ENCODE measurements around the gene LARP6.

LARP6 gene

DNA sequence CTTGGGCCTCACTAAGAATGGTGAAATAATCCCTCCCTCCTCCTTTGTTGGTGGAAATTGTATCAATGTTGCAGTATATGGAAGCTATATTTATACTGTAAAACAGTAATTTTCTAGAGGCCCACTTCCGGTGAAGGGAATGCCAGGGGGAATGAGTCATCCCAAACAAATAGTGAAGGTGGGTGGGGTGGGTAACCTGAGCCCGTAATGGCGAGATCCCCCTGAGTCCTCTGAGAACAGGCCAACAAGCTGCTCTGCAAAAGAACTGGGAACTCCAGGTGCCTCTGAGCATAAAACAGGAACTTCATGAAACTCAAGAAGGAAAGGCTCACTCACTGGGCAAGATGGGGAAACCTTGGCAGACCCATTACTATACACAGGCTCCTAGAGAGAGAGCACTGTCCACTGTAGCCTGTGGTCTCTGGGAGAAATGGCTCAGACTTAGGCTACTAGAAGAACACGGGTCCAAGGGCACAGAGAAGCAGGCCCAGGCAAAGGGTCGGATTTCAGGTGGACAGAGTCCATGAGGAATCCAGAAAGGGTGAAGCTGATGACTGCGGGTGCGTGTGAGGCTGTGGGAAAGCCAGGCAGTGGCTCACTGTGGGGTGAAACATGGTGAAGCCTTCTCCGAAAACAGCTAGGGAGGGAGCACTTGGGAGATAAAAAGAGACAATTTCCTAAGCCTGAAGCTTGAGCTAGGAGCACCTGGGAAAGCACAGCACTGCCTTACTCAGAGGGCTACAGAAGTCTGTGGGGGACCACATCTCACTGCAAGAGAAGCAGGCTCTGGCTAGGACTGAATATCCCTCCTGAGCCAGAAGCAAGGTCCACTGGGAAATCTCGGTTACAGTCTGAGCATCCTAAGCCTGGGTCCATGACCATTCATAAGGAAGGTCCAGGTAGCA lies 19.8 kb downstream of the LARP6 start:
- TF ChIP-seq TOX (CRISPR knock-in tag; IDR thresholded peaks at IDR 0.05; ENCODE audit: borderline replicate concordance) (no peak), ZFP3 (CRISPR knock-in tag; IDR thresholded peaks at IDR 0.05) (no peak), ZNF70 (CRISPR knock-in tag; IDR thresholded peaks at IDR 0.05) (no peak), BACH2 (CRISPR knock-in tag; IDR thresholded peaks at IDR 0.05; ENCODE audit: borderline replicate concordance) (no peak), ZC3H10 (CRISPR knock-in tag; IDR thresholded peaks at IDR 0.05) (no peak)
- ATAC-seq: peak; percentile 86

DNA sequence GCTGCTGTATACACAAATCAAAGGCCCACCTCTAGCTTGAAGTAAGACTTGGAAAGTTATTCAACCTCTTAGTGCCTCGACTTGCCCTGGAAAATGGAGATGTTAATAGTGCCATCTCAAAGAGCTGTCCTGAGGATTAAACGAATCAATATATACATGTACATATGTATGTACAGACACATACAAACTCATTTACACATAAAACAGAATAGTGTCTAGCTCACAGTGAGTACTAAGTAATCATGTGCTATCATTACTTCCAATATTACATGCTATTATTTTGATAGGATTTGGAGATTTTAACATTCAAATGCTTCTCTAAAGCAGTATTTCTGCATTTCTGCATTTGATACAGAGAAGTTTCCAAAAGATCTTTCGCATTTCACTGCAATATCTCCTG lies 20.5 kb downstream of the LARP6 start:
- TF ChIP-seq CSDC2 (CRISPR knock-in tag; IDR thresholded peaks at IDR 0.05) (no peak), PPARA (CRISPR knock-in tag; IDR thresholded peaks at IDR 0.05; ENCODE audit: borderline replicate concordance) (no peak), ISL1 (CRISPR knock-in tag; IDR thresholded peaks at IDR 0.05) (no peak), ZNF8 (CRISPR knock-in tag; IDR thresholded peaks at IDR 0.05) (no peak), OSR1 (CRISPR knock-in tag; IDR thresholded peaks at IDR 0.05) (no peak), ZFP30 (CRISPR knock-in tag; IDR thresholded peaks at IDR 0.05) (no peak), ZNF70 (CRISPR knock-in tag; IDR thresholded peaks at IDR 0.05) (no peak), RARB (CRISPR knock-in tag; IDR thresholded peaks at IDR 0.05) (no peak), TOX (CRISPR knock-in tag; IDR thresholded peaks at IDR 0.05; ENCODE audit: borderline replicate concordance) (no peak), ZNF565 (CRISPR knock-in tag; conservative IDR thresholded peaks at IDR 0.05; ENCODE audit: low read depth) (no peak), ZFP3 (CRISPR knock-in tag; IDR thresholded peaks at IDR 0.05) (no peak), ZC3H10 (CRISPR knock-in tag; IDR thresholded peaks at IDR 0.05) (no peak), ESRRG (CRISPR knock-in tag; IDR thresholded peaks at IDR 0.05) (no peak), GLIS3 (CRISPR knock-in tag; IDR thresholded peaks at IDR 0.05) (no peak), TCF4 (CRISPR knock-in tag; IDR thresholded peaks at IDR 0.05; ENCODE audit: borderline replicate concordance) (no peak), BACH2 (CRISPR knock-in tag; IDR thresholded peaks at IDR 0.05; ENCODE audit: borderline replicate concordance) (no peak)
- TF ChIP-seq, protein P1, sequence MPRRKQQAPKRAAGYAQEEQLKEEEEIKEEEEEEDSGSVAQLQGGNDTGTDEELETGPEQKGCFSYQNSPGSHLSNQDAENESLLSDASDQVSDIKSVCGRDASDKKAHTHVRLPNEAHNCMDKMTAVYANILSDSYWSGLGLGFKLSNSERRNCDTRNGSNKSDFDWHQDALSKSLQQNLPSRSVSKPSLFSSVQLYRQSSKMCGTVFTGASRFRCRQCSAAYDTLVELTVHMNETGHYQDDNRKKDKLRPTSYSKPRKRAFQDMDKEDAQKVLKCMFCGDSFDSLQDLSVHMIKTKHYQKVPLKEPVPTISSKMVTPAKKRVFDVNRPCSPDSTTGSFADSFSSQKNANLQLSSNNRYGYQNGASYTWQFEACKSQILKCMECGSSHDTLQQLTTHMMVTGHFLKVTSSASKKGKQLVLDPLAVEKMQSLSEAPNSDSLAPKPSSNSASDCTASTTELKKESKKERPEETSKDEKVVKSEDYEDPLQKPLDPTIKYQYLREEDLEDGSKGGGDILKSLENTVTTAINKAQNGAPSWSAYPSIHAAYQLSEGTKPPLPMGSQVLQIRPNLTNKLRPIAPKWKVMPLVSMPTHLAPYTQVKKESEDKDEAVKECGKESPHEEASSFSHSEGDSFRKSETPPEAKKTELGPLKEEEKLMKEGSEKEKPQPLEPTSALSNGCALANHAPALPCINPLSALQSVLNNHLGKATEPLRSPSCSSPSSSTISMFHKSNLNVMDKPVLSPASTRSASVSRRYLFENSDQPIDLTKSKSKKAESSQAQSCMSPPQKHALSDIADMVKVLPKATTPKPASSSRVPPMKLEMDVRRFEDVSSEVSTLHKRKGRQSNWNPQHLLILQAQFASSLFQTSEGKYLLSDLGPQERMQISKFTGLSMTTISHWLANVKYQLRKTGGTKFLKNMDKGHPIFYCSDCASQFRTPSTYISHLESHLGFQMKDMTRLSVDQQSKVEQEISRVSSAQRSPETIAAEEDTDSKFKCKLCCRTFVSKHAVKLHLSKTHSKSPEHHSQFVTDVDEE (CRISPR knock-in tag; IDR thresholded peaks at IDR 0.05): no peak
- TF ChIP-seq, protein P2, sequence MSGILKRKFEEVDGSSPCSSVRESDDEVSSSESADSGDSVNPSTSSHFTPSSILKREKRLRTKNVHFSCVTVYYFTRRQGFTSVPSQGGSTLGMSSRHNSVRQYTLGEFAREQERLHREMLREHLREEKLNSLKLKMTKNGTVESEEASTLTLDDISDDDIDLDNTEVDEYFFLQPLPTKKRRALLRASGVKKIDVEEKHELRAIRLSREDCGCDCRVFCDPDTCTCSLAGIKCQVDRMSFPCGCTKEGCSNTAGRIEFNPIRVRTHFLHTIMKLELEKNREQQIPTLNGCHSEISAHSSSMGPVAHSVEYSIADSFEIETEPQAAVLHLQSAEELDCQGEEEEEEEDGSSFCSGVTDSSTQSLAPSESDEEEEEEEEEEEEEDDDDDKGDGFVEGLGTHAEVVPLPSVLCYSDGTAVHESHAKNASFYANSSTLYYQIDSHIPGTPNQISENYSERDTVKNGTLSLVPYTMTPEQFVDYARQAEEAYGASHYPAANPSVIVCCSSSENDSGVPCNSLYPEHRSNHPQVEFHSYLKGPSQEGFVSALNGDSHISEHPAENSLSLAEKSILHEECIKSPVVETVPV (CRISPR knock-in tag; IDR thresholded peaks at IDR 0.05): no peak
- TF ChIP-seq, protein P3, sequence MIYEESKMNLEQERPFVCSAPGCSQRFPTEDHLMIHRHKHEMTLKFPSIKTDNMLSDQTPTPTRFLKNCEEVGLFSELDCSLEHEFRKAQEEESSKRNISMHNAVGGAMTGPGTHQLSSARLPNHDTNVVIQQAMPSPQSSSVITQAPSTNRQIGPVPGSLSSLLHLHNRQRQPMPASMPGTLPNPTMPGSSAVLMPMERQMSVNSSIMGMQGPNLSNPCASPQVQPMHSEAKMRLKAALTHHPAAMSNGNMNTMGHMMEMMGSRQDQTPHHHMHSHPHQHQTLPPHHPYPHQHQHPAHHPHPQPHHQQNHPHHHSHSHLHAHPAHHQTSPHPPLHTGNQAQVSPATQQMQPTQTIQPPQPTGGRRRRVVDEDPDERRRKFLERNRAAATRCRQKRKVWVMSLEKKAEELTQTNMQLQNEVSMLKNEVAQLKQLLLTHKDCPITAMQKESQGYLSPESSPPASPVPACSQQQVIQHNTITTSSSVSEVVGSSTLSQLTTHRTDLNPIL (CRISPR knock-in tag; IDR thresholded peaks at IDR 0.05; ENCODE audit: low read depth): no peak
- TF ChIP-seq, protein P4, sequence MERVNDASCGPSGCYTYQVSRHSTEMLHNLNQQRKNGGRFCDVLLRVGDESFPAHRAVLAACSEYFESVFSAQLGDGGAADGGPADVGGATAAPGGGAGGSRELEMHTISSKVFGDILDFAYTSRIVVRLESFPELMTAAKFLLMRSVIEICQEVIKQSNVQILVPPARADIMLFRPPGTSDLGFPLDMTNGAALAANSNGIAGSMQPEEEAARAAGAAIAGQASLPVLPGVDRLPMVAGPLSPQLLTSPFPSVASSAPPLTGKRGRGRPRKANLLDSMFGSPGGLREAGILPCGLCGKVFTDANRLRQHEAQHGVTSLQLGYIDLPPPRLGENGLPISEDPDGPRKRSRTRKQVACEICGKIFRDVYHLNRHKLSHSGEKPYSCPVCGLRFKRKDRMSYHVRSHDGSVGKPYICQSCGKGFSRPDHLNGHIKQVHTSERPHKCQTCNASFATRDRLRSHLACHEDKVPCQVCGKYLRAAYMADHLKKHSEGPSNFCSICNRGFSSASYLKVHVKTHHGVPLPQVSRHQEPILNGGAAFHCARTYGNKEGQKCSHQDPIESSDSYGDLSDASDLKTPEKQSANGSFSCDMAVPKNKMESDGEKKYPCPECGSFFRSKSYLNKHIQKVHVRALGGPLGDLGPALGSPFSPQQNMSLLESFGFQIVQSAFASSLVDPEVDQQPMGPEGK (CRISPR knock-in tag; IDR thresholded peaks at IDR 0.05; ENCODE audit: borderline replicate concordance): no peak
- ATAC-seq: no peak

DNA sequence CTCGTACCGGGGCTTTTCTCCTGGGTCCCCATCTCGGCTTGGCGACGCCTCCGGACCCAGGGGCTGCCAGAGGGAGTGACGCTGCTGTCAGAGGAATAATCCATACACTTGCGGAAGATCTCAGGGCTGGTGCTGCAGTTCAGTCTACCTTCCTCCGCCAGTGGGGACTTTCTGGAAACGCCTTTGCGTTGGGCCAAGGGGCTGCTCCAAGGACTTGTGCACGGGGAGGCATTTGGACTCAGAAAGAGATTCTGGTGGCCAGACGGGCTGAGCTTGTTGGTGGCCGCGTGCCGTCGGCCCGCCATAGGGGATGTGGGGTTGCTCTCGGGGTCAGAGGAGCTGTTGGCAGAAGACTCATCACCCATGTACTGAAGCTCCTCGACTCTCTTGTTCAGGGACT lies 21.8 kb downstream of the LARP6 start:
- ATAC-seq: no peak
- TF ChIP-seq, protein P1 (CRISPR knock-in tag; IDR thresholded peaks at IDR 0.05): no peak
